GM12864 (cell line): Measurements from ENCODE around the gene AQP1.

Source experiments
- DNase-seq: peaks from one replicate; pipeline ENCODE4 v3.0.0-alpha.2; 2011; ENCODE audit warnings: low read depth
- H3K4me3 ChIP-seq: 2 replicates; pipeline ENCODE4 v1.5.1; 2011; ENCODE audit warnings: mild to moderate bottlenecking, low read depth, low read length, control low read depth
- TF ChIP-seq, protein P1 (sequence below): IDR thresholded peaks from 2 replicates; pipeline ENCODE4 v1.5.1; 2011; ENCODE audit warnings: low read depth, mild to moderate bottlenecking, moderate library complexity, low read length, control low read depth, inconsistent platforms; ENCODE audit errors: missing control alignments

Gene AQP1

DNA sequence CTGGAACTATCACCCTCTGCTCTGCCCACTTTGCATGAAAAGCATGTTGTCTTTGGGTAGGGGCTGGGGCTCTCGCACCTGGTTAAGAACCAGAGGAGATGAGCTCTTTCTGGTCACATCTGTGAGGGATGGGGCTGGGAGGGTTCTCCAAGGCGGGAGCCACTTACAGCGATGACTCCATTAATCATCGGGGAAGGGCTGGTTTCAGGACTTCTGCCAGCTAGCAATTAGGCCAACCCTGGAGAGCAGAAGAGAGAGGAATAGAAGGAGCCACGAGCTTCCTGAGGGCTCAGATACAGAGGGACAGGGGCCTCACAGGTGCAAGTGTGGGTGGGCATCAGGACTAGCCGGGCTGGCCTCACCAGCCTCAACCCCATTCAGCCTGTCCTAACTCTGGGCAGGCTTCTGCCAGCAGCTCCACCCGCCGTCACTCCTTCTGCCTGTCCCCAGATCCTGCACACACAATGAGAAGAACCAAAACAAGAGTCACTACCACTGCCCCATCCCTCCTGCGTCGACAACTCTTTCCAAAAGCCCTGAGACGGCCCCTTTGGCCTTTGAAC, 8.4 kb downstream of the AQP1 start:
- H3K4me3 ChIP-seq: no peak overlapping the region
- no peak for DNase-seq
- TF ChIP-seq, protein P1, sequence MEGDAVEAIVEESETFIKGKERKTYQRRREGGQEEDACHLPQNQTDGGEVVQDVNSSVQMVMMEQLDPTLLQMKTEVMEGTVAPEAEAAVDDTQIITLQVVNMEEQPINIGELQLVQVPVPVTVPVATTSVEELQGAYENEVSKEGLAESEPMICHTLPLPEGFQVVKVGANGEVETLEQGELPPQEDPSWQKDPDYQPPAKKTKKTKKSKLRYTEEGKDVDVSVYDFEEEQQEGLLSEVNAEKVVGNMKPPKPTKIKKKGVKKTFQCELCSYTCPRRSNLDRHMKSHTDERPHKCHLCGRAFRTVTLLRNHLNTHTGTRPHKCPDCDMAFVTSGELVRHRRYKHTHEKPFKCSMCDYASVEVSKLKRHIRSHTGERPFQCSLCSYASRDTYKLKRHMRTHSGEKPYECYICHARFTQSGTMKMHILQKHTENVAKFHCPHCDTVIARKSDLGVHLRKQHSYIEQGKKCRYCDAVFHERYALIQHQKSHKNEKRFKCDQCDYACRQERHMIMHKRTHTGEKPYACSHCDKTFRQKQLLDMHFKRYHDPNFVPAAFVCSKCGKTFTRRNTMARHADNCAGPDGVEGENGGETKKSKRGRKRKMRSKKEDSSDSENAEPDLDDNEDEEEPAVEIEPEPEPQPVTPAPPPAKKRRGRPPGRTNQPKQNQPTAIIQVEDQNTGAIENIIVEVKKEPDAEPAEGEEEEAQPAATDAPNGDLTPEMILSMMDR: no peak

GRCh38 chr7:30920584-30921539, 9.2 kb downstream of the AQP1 start:
- TF ChIP-seq, protein P1: no peak
- no peak for DNase-seq
- no peak overlapping the region for H3K4me3 ChIP-seq

- no peak overlapping the region for H3K4me3 ChIP-seq
- no peak for DNase-seq
- TF ChIP-seq, protein P1: no peak
Observed at GRCh38 chr7:30921540-30922401, 10.1 kb downstream of the AQP1 start.

DNA sequence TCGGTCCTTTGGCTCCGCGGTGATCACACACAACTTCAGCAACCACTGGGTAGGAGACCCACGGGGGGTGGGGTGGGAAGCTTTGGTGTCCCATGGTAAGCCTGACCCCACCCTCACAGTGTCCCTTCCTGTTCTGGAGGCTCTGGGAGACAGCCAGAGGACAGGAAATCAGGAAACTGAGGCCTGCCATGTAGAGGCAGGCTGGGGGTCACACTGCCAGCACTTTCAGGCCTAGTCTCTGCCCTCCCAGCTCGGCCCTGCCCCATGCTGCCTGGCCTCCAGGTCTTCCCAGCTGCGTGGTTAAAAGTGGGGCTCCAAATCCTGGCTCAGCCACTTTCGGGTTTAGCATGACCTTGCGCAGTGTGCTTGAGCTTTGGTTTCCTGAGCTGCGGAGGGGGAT, 10.9 kb downstream of the AQP1 start:
- no peak overlapping the region for H3K4me3 ChIP-seq
- DNase-seq: no peak
- TF ChIP-seq, protein P1: no peak

GRCh38 chr7:30923009-30923773, 11.5 kb downstream of the AQP1 start:
- TF ChIP-seq, protein P1: no peak
- no peak overlapping the region for H3K4me3 ChIP-seq
- no peak for DNase-seq

DNA sequence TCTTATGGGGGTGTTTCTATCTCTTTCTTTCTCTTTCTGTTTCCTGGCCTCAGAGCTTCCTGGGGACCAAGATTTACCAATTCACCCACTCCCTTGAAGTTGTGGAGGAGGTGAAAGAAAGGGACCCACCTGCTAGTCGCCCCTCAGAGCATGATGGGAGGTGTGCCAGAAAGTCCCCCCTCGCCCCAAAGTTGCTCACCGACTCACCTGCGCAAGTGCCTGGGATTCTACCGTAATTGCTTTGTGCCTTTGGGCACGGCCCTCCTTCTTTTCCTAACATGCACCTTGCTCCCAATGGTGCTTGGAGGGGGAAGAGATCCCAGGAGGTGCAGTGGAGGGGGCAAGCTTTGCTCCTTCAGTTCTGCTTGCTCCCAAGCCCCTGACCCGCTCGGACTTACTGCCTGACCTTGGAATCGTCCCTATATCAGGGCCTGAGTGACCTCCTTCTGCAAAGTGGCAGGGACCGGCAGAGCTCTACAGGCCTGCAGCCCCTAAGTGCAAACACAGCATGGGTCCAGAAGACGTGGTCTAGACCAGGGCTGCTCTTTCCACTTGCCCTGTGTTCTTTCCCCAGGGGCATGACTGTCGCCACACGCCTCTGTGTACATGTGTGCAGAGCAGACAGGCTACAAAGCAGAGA, 12.2 kb downstream of the AQP1 start:
- TF ChIP-seq, protein P1: no peak
- DNase-seq: no peak
- no peak overlapping the region for H3K4me3 ChIP-seq
